A549 (cell line): ENCODE data around the gene TMEM121.
"Not testable (repeated sequence)": the region's sequence is repeated elsewhere in the genome, so short reads cannot be mapped to it uniquely, and the experiment has no call there.

Experiments
- TF ChIP-seq, protein P1 (sequence below): fragments of >200 bp; sonication (Bioruptor Twin); formaldehyde crosslinking; IDR thresholded peaks from 3 replicates; pipeline ENCODE4 v1.5.1; 2016
- TF ChIP-seq, protein P2 (sequence below): fragments of 200-600 bp; sonication (generic); IDR thresholded peaks from 2 replicates; pipeline ENCODE4 v1.6.1; 2016; ENCODE audit warnings: antibody characterized with exemption, mild to moderate bottlenecking, moderate library complexity

DNA sequence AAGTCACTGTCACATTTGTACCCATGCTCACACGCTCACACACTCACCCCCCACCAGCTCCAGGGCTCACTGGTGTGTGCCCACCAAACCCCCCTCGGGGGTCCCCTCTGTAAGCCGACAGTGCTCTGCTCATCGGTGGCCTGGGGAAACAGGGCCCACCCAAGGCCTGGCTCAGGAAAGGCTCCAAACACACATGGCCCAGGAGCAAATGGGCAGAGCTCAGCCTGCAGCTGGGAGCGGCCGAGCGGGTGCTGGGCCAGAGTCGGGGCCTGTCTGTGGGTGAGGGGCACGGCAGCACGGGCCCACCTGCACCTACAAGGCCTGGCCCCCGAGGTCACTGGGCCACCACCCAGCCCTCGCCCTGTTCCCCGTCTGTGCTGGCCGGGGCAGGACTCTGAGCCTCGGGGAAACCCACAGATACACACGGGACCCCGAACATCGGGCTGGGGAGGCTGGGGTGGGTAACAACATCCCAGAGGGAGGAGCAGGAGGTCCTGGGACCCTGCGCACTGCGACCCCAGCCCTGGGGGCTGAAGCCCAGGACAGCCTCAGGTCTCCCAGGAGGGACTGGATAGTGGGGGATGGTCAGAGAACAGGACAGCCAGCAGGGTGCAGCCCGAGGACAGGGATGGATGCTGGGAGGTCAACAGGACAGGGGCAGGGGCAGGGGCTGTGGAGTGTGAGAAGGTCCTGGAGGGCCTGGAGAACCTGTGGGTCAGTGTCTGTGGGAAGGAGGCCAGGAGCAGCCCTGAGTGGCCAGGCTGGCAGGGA lies 45.0 kb downstream of the TMEM121 start:
- TF ChIP-seq, protein P1, sequence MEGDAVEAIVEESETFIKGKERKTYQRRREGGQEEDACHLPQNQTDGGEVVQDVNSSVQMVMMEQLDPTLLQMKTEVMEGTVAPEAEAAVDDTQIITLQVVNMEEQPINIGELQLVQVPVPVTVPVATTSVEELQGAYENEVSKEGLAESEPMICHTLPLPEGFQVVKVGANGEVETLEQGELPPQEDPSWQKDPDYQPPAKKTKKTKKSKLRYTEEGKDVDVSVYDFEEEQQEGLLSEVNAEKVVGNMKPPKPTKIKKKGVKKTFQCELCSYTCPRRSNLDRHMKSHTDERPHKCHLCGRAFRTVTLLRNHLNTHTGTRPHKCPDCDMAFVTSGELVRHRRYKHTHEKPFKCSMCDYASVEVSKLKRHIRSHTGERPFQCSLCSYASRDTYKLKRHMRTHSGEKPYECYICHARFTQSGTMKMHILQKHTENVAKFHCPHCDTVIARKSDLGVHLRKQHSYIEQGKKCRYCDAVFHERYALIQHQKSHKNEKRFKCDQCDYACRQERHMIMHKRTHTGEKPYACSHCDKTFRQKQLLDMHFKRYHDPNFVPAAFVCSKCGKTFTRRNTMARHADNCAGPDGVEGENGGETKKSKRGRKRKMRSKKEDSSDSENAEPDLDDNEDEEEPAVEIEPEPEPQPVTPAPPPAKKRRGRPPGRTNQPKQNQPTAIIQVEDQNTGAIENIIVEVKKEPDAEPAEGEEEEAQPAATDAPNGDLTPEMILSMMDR: not testable (repeated sequence)
- TF ChIP-seq, protein P2, sequence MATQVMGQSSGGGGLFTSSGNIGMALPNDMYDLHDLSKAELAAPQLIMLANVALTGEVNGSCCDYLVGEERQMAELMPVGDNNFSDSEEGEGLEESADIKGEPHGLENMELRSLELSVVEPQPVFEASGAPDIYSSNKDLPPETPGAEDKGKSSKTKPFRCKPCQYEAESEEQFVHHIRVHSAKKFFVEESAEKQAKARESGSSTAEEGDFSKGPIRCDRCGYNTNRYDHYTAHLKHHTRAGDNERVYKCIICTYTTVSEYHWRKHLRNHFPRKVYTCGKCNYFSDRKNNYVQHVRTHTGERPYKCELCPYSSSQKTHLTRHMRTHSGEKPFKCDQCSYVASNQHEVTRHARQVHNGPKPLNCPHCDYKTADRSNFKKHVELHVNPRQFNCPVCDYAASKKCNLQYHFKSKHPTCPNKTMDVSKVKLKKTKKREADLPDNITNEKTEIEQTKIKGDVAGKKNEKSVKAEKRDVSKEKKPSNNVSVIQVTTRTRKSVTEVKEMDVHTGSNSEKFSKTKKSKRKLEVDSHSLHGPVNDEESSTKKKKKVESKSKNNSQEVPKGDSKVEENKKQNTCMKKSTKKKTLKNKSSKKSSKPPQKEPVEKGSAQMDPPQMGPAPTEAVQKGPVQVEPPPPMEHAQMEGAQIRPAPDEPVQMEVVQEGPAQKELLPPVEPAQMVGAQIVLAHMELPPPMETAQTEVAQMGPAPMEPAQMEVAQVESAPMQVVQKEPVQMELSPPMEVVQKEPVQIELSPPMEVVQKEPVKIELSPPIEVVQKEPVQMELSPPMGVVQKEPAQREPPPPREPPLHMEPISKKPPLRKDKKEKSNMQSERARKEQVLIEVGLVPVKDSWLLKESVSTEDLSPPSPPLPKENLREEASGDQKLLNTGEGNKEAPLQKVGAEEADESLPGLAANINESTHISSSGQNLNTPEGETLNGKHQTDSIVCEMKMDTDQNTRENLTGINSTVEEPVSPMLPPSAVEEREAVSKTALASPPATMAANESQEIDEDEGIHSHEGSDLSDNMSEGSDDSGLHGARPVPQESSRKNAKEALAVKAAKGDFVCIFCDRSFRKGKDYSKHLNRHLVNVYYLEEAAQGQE: not testable (repeated sequence)
